Keratinocyte (primary cell): ENCODE data around the gene PCDH9. TPM values are rescaled to one million over a fixed set of nuclear protein-coding genes. Genes with fewer than 3 reads are reported as not detected.

Experiments
- DNase-seq: peaks from one replicate; pipeline ENCODE4 v3.0.0-alpha.2; 2011; ENCODE audit warnings: low read depth, missing footprints, low spot score
- FAIRE-seq: peaks from 2 replicates; lab custom pipeline; 2011; peaks lifted over from hg19 to GRCh38; lab: Jason Lieb, UNC
- H2AFZ ChIP-seq: 2 replicates; pipeline ENCODE4 v1.6.0; 2012; ENCODE audit warnings: low read length, control low read depth, inconsistent platforms; ENCODE audit not compliant: control insufficient read depth
- H3K27ac ChIP-seq: 2 replicates; pipeline ENCODE4 v1.5.1; 2011; ENCODE audit warnings: low read length; ENCODE audit not compliant: control insufficient read depth, insufficient read depth
- H3K27me3 ChIP-seq: 3 replicates; pipeline ENCODE4 v1.6.0; 2011; ENCODE audit warnings: low read length; ENCODE audit not compliant: control insufficient read depth, insufficient read depth; ENCODE audit errors: extremely low read depth
- H3K36me3 ChIP-seq, 2 experiments: 2 replicates in 1 of 2; 3 replicates in 1 of 2; pipeline ENCODE4 v1.5.1; 2011; ENCODE audit warnings: low read length in 2 of 2, mild to moderate bottlenecking in 1 of 2; ENCODE audit not compliant: control insufficient read depth in 2 of 2, insufficient read depth in 2 of 2; ENCODE audit errors: extremely low read depth in 1 of 2
- H3K4me1 ChIP-seq: 3 replicates; pipeline ENCODE4 v1.5.1; 2011; ENCODE audit warnings: low read length; ENCODE audit not compliant: control insufficient read depth, insufficient read depth; ENCODE audit errors: extremely low read depth
- H3K4me2 ChIP-seq: 3 replicates; pipeline ENCODE4 v1.6.0; 2011; ENCODE audit warnings: low read depth, low read length; ENCODE audit not compliant: control insufficient read depth, insufficient read depth; ENCODE audit errors: extremely low read depth
- H3K4me3 ChIP-seq, 3 experiments: fragments of 200-600 bp in 1 of 3; sonication (generic) in 1 of 3; 2 replicates in 2 of 3; 3 replicates in 1 of 3; pipeline ENCODE4 v1.5.1; 2011 to 2016; ENCODE audit warnings: low read length in 3 of 3, mild to moderate bottlenecking in 3 of 3, control low read depth in 2 of 3, inconsistent platforms in 1 of 3, low read depth in 1 of 3, mixed read lengths in 1 of 3, mixed run types in 1 of 3, moderate library complexity in 1 of 3; ENCODE audit not compliant: control insufficient read depth in 2 of 3, insufficient read depth in 2 of 3; ENCODE audit errors: extremely low read depth in 1 of 3
- H3K79me2 ChIP-seq: 2 replicates; pipeline ENCODE4 v1.6.0; 2012; ENCODE audit warnings: low read length; ENCODE audit not compliant: control insufficient read depth, insufficient read depth
- H3K9ac ChIP-seq: 3 replicates; pipeline ENCODE4 v1.6.0; 2011; ENCODE audit warnings: low read length; ENCODE audit not compliant: control insufficient read depth, insufficient read depth; ENCODE audit errors: extremely low read depth
- H3K9me1 ChIP-seq: 3 replicates; pipeline ENCODE4 v1.6.0; 2011; ENCODE audit warnings: low read length; ENCODE audit not compliant: control insufficient read depth, insufficient read depth; ENCODE audit errors: extremely low read depth
- H3K9me3 ChIP-seq: 2 replicates; pipeline ENCODE4 v1.5.1; 2012; ENCODE audit warnings: low read depth, low read length; ENCODE audit not compliant: control insufficient read depth
- H4K20me1 ChIP-seq: 3 replicates; pipeline ENCODE4 v1.6.0; 2011; ENCODE audit warnings: low read length; ENCODE audit not compliant: control insufficient read depth, insufficient read depth; ENCODE audit errors: extremely low read depth
- CTCF ChIP-seq, 3 experiments: IDR thresholded peaks in 1 of 3; conservative IDR thresholded peaks in 1 of 3; optimal IDR thresholded peaks in 1 of 3; 2 replicates in 2 of 3; 3 replicates in 1 of 3; pipeline versions ENCODE3 to v1.5.1; 2011; ENCODE audit warnings: low read length in 3 of 3, mild to moderate bottlenecking in 3 of 3, moderate library complexity in 2 of 3, control low read depth in 1 of 3, inconsistent platforms in 1 of 3; ENCODE audit not compliant: insufficient read depth in 2 of 3; ENCODE audit errors: extremely low read depth in 1 of 3
- EZH2 ChIP-seq: IDR thresholded peaks from one replicate; pipeline ENCODE4 v1.6.1; 2012; ENCODE audit warnings: inconsistent platforms, mild to moderate bottlenecking, low read length, moderate library complexity
- dilution Hi-C: fragments of 300-500 bp; cut with MboI; formaldehyde crosslinking; loops from one replicate; pipeline ENCODE4 v1.7.0; 2020; ENCODE audit warnings: low sequenced_read_pairs; ENCODE audit not compliant: extremely low pct_ligation_motif_present
- polyA plus RNA-seq, 5 experiments: library from polyadenylated mRNA; depleted of rRNA in 3 of 5; stranded (reverse) in 3 of 5; stranded (forward) in 1 of 5; unstranded in 1 of 5; fragments of >200 nt; gene quantifications; 1 replicate in 1 of 5; 2 replicates in 3 of 5; 3 replicates in 1 of 5; pipeline versions ENCODE4 v1.2.1 to v1.2.3, GENCODE V29; 2011 to 2012; ENCODE audit warnings: missing spikeins in 2 of 5, low read depth in 1 of 5, low replicate concordance in 1 of 5

PCDH9 gene
- polyA plus RNA-seq, 1 donor (not counting 4 experiments of a cell fraction or from before 2014, with no cell fraction given) = 0.21 TPM

GRCh38 chr13:66536746-66537145 lies 693.4 kb downstream of the PCDH9 start:
- H3K4me2 ChIP-seq = no peak overlapping the region
- TF ChIP-seq CTCF (optimal IDR thresholded peaks at IDR 0.05 in 1 of 3, IDR thresholded peaks at IDR 0.05 in 1 of 3, conservative IDR thresholded peaks at IDR 0.05 in 1 of 3; ENCODE audit: extremely low read depth in 1 of 3, insufficient read depth in 2 of 3, low read length in 3 of 3) (no peak), EZH2 (no peak)
- H3K79me2 ChIP-seq = no peaks in the 10 kb centered on the region
- no peak for FAIRE-seq
- no peaks in the 10 kb centered on the region for H3K4me1 ChIP-seq
- H3K9ac ChIP-seq = no peak overlapping the region
- H2AFZ ChIP-seq = no peak overlapping the region
- no peaks in the 10 kb centered on the region for H3K27me3 ChIP-seq
- no peaks in the 10 kb centered on the region for H4K20me1 ChIP-seq
- H3K4me3 ChIP-seq = no peak overlapping the region
- no peaks in the 10 kb centered on the region for H3K9me3 ChIP-seq
- dilution Hi-C loops = no loop called here
- no peaks in the 10 kb centered on the region for H3K36me3 ChIP-seq
- no peak for DNase-seq
- no peaks in the 10 kb centered on the region for H3K9me1 ChIP-seq
- H3K27ac ChIP-seq = no peak overlapping the region

- no peak overlapping the region for H2AFZ ChIP-seq
- H3K79me2 ChIP-seq = no peaks in the 10 kb centered on the region
- no peaks in the 10 kb centered on the region for H3K36me3 ChIP-seq
- H3K9me1 ChIP-seq = no peaks in the 10 kb centered on the region
- no peaks in the 10 kb centered on the region for H3K9me3 ChIP-seq
- no peaks in the 10 kb centered on the region for H3K4me1 ChIP-seq
- H3K4me3 ChIP-seq = no peak overlapping the region
- DNase-seq (no peak), FAIRE-seq (no peak)
- dilution Hi-C loops = no loop called here
- H3K9ac ChIP-seq = no peak overlapping the region
- H3K4me2 ChIP-seq = no peak overlapping the region
- no peaks in the 10 kb centered on the region for H4K20me1 ChIP-seq
- no peaks in the 10 kb centered on the region for H3K27me3 ChIP-seq
- TF ChIP-seq CTCF (optimal IDR thresholded peaks at IDR 0.05 in 1 of 3, IDR thresholded peaks at IDR 0.05 in 1 of 3, conservative IDR thresholded peaks at IDR 0.05 in 1 of 3; ENCODE audit: extremely low read depth in 1 of 3, insufficient read depth in 2 of 3, low read length in 3 of 3) (no peak), EZH2 (no peak)
- no peak overlapping the region for H3K27ac ChIP-seq
Observed at GRCh38 chr13:66534561-66534960, 695.6 kb downstream of the PCDH9 start.
